Choroid plexus epithelial cell (primary cell): ENCODE results near the gene RPN2.
A peak's percentile ranks its signal among the peaks of the same experiment; 100 is the strongest.

Experiments used
- DNase-seq: peaks from one replicate; pipeline ENCODE4 v3.0.0-alpha.2; 2010; ENCODE audit warnings: low read depth
- H3K4me3 ChIP-seq: 2 replicates; pipeline ENCODE4 v1.5.1; 2011; ENCODE audit warnings: low read depth, mild to moderate bottlenecking, control low read depth, low read length, moderate library complexity
- CTCF ChIP-seq: conservative IDR thresholded peaks from 2 replicates; pipeline ENCODE4 v1.5.1; 2011; ENCODE audit warnings: low read depth, mild to moderate bottlenecking, control low read depth, inconsistent platforms, low read length, moderate library complexity

RPN2 gene

DNA sequence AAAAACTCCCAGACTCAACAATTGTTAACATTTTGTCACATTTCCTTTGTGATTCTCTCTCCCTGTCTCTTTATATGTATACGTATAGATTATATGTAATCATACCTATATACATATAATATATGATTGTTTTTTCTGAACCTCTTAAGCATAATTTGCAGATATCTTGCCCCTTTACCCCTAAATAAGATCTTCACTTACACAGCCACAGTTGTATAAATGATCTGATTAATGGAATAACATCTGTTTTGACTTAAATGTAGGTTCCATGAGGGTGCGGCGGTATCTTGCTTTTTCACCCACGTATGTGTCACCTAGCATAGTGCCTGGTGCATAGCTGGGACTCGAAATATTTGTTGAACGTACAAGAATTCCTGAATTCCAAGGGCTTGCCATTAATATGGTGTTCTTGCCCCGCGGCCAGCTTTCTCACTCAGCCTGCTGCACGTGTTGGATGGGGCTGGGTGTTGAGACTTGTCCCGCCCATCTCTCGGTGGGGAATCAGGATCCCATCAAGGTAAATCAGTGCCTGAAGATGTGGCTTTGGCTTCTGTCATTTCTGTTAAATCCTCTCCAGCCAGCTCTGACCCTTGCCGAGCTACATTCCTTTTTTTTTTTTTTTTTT, 99.9 kb downstream of the RPN2 start:
- no peak for TF ChIP-seq CTCF
- no peak for DNase-seq
- H3K4me3 ChIP-seq, result no peak overlapping the region

GRCh38 chr20:37279820-37280219, 100.7 kb downstream of the RPN2 start:
- no peak for TF ChIP-seq CTCF
- DNase-seq, result no peak
- H3K4me3 ChIP-seq, result no peak overlapping the region

GRCh38 chr20:37280403-37280802, 101.3 kb downstream of the RPN2 start:
- DNase-seq, result no peak
- no peak for TF ChIP-seq CTCF
- H3K4me3 ChIP-seq, result no peak overlapping the region

DNA sequence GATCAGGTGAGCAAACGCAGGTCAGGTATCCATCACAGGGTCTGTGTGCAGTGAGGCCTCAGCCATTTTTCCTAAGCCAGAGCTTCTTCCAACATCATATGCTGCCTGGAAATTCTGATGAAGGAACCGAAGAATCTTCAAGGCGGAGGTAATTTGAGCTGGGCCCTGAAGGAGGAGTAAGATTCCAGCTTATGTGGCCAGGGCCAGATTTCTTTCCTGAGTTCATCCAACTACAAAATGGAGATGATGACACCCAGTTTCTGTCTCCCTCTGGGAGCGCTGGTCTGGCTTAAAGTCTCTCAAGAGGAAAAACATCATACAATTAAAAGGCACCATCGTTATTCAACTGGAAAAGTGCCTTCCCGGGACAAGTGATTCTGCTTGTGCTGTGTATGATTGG, 103.4 kb downstream of the RPN2 start:
- no peak overlapping the region for H3K4me3 ChIP-seq
- TF ChIP-seq CTCF, result peak; percentile 77
- DNase-seq, result peak; percentile 90

GRCh38 chr20:37283530-37284195, 104.5 kb downstream of the RPN2 start:
- DNase-seq, result no peak
- no peak overlapping the region for H3K4me3 ChIP-seq
- TF ChIP-seq CTCF, result no peak

DNA sequence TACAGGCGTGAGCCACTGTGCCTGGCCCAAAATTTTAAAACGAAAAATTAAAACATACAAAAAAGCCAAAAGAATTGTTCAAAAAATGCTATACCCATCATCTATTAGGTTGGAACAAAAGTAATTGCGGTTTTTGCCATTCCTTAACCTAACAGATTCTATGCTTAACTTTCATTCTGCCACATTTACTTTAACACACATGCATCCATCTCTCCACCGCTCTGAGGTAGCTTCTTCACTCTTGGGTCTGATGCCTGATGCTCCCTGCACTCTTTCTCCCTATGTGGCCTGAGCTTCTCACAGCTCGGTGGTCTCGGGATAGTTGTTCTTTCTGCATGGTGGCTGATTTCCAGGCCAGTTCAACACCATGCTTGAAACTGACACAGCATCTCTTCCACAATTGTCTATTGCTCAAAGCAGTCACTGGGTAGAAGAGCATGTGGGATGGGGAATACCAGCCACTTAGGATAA, 105.6 kb downstream of the RPN2 start:
- TF ChIP-seq CTCF, result no peak
- H3K4me3 ChIP-seq, result no peak overlapping the region
- DNase-seq, result no peak
